NCI-H1436 treated with DMSO at 0.1 percent for 48 hours (cell line): ENCODE data around the gene C2orf78.
"Not testable (repeated sequence)": the region's sequence is repeated elsewhere in the genome, so short reads cannot be mapped to it uniquely, and the experiment has no call there.

Experiments
- DNase-seq: peaks from one replicate; lab custom pipeline; 2025; lab: John Stamatoyannopoulos, UW

Gene C2orf78

DNA sequence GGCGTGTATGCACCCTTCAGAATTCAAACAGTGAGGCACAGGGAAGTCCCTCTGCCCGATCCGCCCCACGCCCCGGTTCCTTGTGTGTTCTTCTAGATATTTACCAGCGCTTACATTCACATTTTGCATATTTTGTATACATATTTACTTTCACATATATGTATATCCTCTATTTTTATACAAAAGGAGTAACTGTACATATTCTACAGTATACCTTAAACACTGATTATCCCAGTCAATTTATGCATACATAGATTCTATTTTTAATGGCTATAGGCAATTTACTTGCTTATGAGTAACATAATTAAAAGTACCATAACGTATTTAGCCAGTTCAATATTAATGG, 3.8 kb upstream of the C2orf78 start:
- DNase-seq = no peak

DNA sequence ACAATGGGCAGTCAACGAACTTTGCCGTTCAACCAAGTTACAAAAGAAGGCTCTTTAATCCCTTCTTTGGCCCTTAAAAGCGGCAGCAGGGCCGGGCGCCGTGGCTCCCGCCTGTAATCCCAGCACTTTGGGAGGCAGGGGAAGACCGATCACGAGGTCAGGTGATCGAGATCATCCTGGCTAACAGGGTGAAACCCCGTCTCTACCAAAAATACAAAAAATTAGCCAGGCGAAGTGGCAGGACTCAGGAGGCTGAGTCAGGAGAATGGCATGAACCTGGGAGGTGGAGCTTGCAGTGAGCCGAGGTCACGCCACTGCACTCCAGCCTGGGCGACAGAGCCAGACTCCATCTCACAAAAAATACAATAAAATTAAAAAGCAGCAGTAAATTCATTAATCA, 581 bp upstream of the C2orf78 start:
- not testable (repeated sequence) for DNase-seq

DNA sequence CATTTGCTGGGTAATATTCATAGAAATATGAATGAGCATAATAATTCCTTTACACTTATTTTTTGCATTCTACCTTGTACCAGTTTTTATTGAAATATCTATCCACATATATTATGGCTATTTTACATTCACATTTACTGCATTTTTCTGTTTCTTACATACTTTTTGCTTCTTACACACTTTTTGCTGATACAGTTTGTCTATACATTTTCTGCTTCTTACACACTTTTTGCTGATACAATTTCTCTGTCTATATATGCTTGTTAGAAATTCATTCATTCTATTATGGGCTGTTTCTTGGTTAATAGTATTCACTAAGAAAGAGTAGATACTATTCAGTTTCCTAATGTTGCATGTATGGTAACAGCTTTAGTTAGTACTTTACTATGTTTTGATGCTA, 27.9 kb downstream of the C2orf78 start:
- DNase-seq = no peak

GRCh38 chr2:73812635-73813034, 28.7 kb downstream of the C2orf78 start:
- DNase-seq = no peak

DNA sequence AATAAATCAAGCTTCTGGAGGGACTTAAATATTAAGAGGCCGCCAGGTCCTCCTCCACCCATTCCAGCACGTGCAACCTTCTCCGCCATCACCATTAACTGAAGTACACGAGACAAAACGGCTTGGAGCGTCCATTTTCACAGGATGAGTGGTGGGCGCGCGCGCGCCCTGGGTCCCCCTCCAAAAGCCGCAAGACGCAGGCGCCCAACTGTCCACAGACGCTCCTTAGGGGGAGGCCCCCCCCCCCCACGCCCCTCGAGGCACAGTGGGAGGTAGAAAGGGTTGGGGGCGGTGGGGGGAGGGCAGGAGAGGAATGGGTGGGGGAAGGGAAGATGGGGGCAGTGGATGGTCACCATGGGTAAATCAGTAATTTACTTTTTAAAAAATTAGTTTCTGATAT, 34.3 kb downstream of the C2orf78 start:
- no peak for DNase-seq

DNA sequence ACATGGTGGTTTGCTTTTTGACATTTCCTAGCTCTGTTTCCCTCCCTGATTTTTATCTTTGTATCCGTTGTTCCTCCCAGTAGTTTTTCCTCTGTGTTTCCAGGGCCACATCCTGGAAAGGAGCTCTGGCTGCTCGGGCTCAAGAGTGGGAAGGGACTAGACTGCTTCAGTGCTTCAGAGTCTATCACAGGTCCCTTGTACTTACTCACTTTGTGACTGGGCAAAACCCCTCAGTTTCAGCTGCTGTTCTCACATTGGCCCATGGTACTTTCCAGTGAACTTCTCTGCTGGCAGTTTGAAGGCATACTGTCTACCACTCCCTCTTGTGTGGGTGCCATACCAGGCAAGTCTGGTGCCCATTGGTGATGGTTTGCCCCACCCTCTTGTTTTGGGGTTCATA, 37.2 kb downstream of the C2orf78 start:
- no peak for DNase-seq

GRCh38 chr2:73821669-73822068, 37.7 kb downstream of the C2orf78 start:
- DNase-seq = no peak

- DNase-seq = no peak
These were observed 38.3 kb downstream of the C2orf78 start for GRCh38 chr2:73822276-73822675.

DNA sequence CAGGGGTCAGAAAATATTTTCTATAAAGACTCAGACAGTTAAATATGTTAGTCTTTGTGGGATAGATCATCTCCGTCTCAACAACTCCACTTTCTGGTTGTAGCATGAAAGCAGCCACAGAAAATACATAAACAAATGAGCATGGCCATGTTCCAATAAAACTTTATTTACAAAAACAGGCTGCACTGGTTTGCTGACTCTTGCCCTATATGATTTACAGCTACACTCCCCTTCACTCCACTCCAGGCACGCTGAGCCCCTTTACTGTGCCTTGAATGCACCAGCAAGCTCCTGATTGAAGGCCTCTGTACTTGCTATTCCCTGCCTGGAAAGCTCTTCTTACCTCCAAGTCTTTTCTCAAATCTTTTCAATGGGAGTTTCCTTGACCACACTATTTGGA, 39.0 kb downstream of the C2orf78 start:
- DNase-seq = no peak

DNA sequence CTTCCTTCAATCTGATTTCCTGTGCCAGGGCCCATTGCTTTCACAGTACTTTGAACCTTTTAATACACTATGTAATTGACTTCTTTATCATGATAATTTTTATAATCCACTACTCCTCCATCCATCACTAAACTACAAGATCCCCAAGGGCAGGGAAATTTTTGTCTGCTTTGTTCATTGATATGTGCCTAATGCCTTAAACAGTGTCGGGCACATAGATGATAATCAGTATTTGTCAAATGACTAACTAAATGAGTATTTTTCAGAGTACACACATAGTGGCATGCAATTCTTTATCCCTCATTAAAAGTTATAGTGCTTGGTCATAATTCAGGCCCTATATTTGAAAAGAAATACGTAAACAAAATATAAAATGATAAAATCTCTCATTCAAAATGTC, 39.4 kb downstream of the C2orf78 start:
- DNase-seq = no peak

DNA sequence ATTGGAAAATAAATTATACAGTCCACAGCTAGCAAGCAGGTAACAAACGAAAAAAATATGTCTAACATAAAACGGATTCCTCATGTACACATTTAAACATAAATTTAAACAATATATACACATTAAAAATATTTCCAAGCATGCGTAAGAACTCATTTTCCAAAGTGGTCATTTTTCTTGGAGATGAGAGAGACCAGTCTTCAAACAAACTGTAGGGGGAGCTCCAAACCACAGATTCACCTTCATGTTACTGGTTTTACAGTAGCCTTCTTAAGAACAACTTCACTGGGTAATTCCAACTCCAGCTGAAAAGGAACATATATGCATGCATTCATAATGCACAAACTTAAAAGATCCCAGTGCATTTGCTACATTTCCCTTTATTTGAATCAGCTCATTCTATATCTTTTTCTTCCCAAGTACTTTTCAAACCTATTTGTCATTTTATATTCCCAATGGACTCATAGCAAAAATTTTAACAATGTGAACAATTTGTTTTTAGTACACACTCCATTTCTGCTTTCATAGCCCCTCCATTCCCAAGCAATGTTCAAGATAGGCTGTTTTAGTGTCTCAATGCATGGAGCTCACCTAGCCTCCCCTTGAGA, 40.0 kb downstream of the C2orf78 start:
- DNase-seq = peak; percentile 40

- DNase-seq = no peak
These were observed 41.4 kb downstream of the C2orf78 start for GRCh38 chr2:73825408-73825807.

- DNase-seq = no peak
These were observed 43.0 kb downstream of the C2orf78 start for GRCh38 chr2:73827018-73827417.

GRCh38 chr2:73827660-73828388, 43.8 kb downstream of the C2orf78 start:
- no peak for DNase-seq

DNA sequence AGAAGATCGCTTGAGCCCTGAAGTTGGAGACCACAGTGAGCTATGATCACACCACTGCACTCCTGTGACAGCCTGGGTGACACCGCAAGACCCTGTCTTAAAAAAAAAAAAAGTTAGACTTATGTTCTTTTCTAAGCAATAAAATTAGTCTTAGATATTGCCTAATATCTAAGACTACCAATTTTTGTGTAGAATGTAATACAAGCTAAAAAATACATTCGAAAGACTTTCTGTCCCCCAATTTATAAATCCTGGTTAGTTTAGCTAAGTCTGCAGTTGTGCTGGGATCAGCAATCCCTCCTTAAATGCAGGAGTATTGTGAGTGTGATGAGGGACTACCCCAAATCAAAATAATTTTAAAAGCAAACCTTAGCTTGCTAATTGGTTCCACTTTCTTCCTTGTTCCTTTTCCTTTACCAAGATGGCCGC, 44.4 kb downstream of the C2orf78 start:
- no peak for DNase-seq

DNA sequence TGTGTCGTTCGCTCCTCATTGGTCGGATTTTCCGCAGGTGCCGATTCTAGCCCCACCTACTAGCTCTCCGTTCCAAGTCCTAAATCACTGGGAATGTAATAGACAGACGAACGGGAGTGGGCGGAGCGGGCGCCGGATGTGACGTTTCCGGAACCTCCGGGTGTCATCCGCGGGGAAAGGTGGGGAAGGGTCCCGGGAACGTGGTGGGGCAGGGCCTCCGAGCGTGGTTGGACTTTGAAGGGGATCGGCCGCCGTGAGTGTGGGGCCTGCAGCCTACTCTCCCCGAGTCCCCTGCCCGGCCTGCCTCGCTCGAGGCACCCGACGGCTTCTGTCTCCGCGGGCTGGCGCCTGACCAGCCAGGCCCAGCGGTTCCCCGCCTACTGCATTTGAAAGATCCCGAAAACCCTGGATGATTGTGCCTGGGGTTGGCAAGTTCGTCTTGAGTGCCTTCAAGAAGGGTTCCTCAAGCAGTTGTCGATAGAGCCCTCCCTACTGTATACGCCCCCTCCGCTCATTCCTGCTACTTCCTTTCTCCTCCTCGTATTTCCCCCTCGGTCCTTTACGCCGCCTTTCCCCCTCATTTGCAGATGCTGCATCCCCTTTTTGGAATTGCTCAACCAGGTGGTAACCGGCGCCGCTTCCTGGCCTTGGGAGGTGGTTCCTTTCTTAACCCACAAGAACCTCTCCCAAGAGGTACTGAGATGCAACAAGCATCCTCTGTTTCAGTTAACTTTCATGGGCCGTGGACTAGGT, 45.0 kb downstream of the C2orf78 start, which contains the start of gene STAMBP:
Gene STAMBP (plus strand): TSS at position 144 of the 753 bp plus-strand sequence. CDS start 1,896 bp downstream, outside the sequence.
- DNase-seq = peak; percentile 84

DNA sequence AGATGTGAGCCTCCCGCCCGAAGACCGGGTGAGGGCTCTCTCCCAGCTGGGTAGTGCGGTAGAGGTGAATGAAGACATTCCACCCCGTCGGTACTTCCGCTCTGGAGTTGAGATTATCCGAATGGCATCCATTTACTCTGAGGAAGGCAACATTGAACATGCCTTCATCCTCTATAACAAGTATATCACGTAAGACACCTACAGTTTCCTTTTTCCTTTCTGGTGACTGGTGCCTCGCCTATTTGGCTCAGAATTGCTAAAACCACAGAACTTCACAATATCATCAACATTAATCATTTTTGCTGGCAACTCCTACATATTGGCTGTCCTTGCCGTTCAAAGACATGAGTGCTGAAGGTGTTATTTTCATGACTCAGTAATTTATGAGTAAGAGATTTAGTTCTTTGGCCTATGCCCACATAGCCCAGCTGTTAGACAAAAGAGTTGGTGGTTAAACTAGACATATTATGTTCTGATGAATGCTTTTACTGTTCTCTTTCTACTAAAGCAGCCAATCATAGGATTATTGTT, 47.0 kb downstream of the C2orf78 start:
- no peak for DNase-seq

GRCh38 chr2:73832930-73833329, 48.9 kb downstream of the C2orf78 start:
- no peak for DNase-seq

DNA sequence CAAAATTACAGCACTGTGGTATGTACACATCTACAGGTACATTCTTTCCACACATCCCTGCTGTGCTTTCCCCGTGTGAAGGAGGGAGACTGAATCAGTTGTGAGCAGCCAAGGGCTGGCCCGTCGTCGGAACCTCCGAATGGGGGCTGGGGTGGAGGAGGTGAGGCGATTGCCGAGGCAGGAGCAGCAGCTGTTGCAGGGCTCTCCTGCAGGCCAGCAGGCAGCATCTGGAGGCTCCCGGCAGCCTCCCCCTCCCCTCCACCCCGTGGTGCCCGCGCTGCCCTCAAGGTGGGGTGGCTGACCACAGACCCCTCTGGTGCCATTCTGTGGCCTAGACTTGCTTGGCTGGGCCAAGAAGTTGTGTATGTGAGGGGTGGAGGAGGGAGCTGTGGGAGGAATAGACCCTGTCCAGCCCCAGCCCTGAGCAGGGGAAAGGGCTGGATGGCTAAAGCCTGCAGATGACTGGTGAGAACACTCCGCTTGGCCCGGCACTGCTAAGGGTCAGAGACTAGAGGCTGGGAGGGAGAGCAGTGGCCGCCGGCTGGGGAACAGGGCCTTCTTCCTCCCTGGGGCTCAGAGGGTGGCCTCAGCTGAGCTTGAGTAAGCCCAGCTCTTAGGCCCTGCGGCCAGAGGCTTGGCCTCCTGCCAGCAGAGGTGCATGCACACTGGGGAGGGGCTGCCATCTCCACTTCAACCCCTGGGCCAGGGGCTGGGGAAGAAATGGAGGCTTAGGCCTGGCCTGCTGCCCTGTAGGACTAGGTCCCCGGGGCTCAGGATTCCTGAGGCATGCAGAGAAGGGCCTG, 52.4 kb downstream of the C2orf78 start:
- no peak for DNase-seq

DNA sequence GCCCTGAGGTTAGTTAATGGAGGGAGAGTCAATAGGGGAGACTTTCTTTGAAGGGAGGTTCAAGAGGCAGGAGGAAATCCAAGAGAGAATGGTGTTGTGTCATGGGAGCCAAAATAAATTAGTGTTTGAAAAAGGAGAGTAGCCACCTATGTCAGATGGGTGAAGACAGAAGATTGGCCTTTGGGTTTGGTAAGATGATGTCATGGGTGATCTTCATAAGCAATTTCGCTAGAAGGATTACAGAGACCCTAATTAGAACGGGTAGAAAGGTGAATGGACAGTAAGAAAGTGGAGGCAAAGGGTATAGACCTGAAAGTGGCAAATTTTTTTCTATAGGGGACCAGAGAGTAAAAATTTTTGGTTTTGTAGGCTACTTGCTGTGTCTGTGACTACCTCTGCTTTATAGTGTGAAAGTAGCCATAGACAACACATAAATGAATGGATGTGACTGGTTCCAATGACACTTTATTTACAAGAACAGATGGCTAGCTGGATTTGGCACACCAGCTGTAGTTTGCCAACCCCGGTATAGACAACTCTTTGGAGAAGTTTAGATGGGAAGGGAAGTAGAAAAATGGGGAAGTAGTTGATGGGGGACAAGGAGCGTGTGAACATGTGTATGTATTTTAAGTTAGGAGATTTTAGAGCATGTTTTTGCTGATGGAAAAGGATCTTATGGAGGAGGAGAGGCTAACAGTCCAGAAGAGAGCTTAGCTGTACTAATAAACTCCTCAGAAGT, 54.0 kb downstream of the C2orf78 start:
- DNase-seq = no peak

DNA sequence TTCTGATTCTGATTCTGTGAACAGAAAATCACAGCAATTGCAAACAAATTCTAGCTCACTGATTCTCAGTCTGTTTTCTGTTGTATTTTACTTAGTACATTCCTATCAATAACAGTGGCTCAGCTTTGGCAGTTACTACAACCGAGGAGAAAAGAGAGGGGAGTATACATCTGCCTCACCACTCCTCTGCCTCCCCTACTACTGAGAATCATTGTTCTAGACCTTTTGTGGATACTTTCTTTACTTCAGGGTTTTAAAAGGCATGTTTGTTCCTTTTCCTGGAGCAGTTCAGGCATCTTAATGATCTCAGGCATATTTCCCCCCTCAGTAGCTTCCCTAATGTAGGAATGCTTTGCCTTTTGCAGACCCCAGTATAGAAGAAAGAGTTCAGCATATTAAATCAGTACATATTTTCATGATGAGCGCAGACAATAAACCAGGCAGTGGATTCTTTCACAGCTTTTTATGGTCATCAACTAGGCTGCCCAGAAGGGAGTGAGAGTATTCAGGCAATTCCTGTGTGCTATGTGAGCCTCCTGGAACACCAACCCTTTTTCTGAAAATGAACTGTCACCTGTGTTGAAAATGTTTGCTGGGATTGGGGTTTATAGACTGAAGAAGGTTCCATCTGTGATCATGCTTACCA, 55.0 kb downstream of the C2orf78 start:
- no peak for DNase-seq
